ENCODE results near the gene CPB1.

- TF ChIP-seq MAX (IDR thresholded peaks at IDR 0.05) (no peak), CTCF (IDR thresholded peaks at IDR 0.05; ENCODE audit: low read depth, low read length, missing input control) (no peak), EGR1 (IDR thresholded peaks at IDR 0.05; ENCODE audit: low read depth in 2 of 2) (no peak), TAF1 (conservative IDR thresholded peaks at IDR 0.05) (no peak), HNF4A (conservative IDR thresholded peaks at IDR 0.05) (no peak), JUND (IDR thresholded peaks at IDR 0.05) (no peak), GABPA (IDR thresholded peaks at IDR 0.05 in 1 of 2, conservative IDR thresholded peaks at IDR 0.05 in 1 of 2) (no peak), HNF4G (IDR thresholded peaks at IDR 0.05) (no peak), ZBTB33 (IDR thresholded peaks at IDR 0.05) (no peak), SP1 (IDR thresholded peaks at IDR 0.05) (no peak), REST (IDR thresholded peaks at IDR 0.05) (no peak), FOXA1 (IDR thresholded peaks at IDR 0.05) (no peak), YY1 (IDR thresholded peaks at IDR 0.05) (no peak)
These were observed 24.8 kb downstream of the CPB1 start for GRCh38 chr3:148852271-148852992.

Measured in liver (tissue), 3 donors.